Measurements from ENCODE around the gene RAB11FIP4.

RAB11FIP4 gene

DNA sequence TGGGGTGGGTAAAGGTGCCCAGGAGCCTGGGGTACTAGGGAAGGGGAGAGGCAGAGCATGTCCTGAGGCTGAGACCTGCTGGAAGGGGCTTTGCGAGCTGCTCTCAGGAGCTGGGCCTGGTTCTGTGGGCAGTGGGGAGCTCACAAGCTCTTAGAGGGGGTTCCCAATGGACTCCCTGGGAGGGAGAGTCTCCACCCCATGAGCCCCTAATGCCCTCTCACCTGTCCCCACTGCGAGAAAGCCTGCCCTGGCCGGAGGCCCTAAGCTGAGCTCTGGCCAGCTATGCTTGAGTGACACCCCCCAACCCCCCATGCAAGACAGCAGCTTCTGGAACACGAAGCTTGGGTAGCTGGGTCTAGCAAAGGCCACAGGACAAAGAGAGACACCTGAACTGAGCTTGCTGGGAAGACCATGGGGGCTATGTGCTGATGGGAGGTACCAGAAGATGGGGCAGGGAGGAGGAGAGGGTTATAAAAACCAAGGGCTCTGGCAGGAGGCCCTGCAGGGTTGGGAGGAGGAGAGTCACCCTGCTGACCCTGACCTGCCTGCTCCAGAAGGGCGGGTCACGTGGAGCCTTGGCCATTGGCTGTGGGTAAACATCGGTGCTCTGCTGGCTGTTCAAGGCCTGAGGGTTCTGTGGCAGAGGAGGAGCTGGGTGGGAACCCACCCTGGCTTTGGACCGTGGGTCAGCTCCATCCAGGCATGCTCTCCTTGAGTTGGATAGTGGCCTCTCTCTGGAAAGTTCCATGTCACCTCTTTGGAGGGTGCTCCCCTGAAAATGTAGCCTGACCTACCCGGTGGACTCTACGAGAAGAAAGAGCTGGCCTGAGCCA, 106.7 kb downstream of the RAB11FIP4 start:
- DNase-seq (ENCODE audit: low spot score): no peak

DNA sequence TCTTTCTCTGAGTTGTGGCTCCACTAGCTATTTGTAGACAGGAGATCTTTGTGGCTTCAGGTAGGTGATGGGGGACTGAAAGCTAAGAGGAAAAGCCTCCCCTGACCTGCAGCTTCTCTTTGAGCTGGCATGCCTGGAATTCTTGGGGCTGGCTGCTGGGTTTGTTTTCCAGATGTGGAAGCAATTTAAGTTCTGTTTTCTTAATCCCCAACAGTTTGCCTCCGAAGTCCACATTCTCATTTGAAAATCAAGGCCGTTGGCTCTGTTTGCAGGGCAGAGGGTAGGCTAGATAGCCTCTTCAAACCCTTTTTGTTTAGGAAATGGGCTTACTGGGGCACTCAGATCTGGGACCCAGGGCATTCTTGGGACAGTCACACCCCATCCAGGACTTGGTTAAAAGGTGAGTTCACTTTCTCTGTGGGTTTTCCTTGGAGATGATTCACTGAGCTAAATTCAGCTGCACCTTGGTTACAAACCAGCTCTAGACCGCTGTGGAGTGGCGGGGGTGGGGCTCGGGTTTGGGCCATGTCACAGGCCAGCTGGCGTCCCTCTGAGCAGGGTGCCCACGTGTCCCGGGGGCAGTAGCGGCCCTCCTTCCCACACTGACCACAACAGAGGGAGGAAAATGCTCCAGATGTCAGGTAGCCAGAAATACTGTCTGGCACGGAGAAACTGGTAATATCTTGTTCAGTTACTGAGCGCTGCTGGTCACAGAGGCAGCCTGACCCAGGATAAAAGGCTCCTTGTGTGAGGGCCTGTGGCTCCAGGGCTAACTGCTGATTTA, 108.5 kb downstream of the RAB11FIP4 start:
- DNase-seq (ENCODE audit: low spot score): no peak

DNA sequence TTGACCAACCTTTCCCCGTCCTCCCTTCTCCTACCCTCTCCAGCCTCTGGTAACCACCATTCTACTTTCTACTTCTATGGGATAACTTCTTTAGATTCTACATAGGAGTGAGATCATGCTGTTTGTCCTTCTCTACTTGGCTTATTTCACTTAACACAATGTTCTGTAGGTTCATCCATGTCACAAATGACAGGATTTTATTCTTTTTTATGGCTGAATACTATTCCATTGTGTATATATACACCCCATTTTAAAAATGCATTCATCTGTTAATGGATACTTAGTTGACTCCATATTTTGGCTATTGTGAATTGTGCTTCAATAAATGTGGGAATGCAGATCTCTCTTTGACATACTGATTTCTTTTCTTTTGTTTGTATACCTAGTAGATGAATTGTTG, 115.0 kb downstream of the RAB11FIP4 start:
- no peak for DNase-seq (ENCODE audit: low spot score)

DNA sequence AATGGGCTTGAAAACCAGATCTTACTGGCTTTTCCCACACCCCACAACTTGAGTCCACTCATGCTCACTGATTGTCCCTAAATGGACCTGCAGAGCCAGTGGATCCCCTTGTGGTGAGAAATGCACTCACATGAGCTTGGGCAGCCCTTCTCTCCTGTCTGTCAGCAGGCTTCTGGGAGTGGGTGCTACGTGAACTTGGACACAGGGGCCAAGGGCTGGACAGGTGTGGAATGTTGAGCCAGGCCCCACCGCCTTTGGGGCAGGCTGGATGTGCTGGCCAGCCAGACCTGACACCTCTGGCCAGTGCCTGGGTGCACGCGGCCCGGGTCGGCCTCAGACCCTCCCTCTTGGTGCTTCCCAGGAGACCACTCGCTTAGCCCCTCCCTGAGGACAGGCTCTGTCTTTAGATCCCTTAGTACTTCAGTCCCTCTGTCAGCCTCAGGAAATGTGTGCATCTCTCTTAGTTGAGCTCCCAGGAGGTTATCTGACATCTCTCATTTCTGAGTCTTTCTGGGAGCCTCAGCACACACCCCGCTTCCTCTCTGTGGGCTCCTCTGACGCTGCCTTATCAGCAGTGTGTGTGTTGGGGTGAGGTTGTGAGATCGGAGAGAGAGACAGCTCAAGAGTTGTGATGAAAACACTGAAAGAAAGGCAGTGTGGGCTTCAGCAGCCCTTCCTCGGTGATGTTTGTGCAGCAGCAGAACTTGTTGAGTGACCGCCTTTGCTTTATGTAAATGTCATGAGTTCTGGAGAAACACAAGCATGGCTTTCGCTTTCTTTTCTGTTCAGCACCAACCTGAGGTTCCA, 117.0 kb downstream of the RAB11FIP4 start:
- DNase-seq (ENCODE audit: low spot score): peak; percentile 81

DNA sequence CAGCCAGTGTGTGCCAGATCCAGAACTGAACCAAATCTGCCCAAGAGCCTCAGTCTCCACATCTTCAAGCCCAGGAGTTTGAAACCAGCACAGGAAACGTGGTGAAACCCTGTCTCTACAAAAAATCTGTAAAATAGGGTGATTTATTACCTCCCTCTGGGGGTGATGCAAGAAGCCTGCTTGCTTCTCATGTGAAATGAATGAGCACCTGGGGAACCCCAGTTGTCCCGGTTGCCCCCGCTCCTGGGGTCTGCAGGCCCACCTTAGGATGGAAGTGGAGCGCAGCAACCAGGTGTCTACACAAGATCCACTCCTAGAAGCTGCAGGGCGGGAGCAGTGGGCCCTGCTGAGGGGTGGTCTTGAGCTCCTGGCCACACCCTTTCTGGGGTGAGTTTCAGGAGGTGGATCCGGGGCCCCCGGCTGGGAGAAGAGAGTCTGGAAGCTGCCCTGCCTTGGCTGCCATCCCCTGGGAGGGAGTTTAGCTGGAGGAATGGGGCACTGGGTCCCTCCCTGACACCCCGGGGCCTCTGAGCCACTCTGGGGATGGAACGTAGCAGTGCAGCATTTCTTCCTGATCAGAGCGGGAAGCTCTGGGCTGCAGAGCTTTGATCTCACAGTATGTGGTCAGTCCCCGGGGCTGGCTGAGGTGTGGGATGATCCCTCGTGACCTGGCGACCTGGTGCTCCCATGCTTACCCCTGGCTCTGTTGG, 117.8 kb downstream of the RAB11FIP4 start:
- DNase-seq (ENCODE audit: low spot score): no peak

DNA sequence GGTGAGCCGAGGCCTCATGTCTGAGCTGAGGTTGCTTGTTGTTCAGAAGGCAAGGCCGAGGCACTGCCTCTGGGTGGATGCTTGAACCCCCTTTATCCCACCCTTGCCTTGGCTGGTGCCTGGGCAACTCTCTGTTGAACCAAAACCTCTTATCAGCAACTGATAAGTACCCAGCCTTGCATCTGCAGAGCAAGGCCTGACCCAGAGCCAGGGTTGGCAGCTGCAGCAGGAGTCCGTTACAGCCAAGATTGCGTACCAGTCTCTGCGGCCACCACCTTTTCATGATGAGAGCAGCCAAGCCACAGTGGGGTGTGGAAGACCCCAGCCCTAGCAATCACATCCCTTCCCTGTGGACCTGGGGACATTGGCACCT, 118.3 kb downstream of the RAB11FIP4 start:
- no peak for DNase-seq (ENCODE audit: low spot score)

DNA sequence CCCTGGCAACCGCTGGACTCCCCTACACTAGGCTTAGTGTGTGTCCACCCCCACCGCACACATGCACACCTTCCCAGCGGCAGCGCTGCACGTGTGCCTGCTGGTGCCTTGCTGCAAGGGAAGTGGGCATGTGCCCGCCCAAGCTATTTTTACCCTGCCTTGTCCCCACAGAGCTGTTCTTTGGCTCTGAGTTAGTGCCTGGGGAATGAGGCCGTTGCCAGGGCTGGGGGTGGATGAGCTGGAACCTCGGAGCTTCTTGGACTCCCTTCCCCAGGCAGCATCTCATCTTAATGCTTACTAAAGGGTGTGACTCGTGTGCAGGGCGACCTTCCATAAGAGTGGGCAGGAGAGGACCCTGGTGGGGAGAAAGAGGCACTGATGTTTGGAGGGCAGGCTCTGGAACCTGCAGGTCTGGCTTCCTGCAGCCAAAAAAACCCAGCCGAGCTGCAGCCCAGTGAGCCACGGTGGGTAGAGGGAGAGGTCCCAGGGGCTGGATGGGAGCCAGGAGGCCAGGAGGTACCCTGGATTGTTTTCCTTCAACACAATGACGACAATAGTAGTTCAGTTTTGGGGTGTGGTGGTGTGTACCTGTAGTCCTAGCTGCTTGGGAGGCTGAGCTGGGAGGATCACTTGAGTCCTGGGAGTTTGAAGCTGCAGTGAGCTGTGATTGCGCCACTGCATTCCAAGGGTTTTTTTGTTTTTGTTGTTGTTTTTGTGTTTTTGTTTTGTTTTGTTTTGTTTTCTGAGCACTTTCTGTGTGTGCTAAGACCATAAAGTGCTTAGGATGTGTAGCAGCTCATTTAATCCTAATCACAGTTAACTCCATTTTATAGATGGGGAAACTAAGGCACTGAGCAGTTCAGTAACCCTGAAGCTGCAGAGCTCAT, 119.1 kb downstream of the RAB11FIP4 start:
- DNase-seq (ENCODE audit: low spot score): peak; percentile 26

DNA sequence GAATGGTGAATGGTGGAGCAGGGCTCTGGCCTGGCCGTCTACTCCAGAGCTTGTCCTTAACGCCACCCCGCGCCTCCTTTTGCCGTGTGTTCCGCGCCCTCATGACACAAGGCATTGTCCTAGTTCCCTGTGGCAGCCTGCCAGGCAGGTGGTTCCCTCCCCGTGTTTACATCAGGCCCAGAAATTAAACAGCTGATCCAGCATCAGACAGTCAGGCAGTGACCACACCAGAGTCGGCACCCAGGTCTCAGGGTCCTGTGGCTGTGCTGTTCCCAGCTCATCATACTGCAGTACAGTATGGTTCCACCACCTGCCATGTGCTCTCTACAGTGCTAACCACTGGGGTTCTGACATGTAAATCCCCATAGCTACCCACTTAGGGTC, 119.7 kb downstream of the RAB11FIP4 start:
- no peak for DNase-seq (ENCODE audit: low spot score)

DNA sequence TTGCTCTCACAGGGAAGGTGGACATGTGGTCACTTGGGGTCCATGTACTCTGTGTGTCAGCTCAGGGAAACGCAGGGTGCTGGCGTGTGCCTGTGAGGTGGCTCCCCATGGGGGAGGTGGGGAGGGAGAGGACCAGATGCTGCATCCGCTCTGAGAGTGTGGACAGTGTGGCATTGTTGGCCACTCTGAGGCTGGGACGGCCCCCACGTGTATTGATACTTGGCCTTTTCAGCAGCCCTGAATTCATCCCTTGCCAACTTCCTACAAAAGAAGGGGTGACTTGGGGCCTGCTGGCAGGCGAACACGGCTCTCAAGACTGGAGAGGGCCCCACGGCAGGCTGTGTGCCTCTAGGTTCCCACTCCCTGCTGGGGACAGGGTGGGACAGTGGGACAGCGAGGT, 120.1 kb downstream of the RAB11FIP4 start:
- no peak for DNase-seq (ENCODE audit: low spot score)

DNA sequence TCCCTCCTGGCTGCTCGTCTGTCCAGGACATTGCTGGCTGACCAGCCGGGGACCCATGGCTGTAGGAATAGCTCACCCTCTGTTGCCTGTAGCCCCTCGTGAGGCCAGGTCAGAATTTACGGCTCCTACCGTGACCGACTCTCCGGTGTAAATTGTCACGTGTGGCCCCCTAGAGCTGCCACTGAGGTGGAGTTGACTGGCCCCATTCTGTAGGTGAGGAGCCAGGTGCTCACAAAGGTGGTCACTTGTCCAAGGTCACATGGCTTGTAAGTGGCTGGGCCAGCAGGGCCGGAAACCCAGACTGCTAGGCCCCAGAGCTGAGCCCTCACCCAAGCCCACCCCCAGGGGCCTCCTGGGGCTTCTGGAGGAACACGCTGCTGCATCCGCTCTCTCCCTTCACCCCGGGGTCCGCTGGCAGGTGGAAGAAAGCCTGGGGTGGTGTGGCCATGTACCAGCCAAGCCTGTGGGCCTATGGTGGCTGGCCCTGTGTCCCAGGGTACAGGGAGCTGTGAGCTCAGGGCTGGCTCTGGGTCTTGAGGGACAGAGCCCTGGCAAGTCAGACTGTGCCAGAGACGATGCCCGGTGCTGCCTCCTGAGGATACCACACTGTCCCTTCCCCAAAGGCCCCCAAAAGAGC, 120.7 kb downstream of the RAB11FIP4 start:
- DNase-seq (ENCODE audit: low spot score): no peak

DNA sequence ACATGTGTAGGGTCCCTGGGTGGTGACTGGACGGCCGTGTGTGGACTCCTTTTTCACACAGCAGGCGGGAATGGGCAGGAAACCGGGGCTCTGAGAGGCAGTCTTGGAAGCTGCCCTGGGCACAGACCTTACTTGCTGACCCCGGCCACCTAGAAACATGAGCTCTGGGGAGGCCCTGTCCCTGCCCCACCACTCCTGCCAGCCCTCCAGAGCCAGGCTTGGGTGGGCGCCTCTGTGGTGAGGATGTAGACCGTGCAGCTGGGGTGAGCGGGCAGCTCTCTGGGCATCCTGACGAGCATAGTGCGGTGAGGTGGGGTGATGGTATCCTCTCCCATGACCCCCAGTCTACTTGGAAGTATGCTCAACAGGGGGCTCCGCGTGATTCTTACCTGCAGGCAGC, 121.3 kb downstream of the RAB11FIP4 start:
- DNase-seq (ENCODE audit: low spot score): no peak

DNA sequence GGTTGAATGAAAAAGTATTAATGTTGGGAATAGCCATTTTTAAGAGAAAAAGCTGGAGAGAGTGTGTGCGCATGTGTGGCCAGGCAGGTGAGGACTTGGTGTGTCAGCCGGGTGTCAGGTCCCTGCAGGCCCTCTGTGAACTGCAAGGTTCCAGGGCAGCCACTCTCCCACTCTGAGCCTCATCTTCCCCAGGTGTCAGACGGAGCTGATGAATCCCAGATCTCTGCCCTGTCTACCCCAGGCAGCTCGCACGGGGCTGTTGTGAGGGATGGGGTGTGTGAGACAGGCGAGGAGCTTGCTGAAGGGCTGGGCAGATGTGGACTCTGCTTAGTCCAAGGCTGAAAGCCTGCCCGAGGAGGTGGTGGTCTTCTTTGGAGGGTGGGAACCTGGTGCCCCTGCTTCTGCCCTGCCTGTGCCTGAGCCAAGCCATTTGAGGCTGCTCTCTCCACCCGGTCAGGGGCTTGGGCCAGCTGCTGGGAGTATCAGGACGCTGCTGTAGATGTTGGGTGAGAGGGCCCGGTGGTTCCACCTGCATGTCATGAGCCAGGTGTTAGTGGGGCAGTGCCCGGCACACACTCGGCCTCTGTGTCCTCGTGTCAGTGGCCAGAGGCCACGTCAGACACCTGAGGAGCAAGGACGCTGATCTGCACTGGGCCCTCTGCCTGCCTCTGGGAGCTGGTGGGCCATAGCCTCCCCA, 122.4 kb downstream of the RAB11FIP4 start:
- no peak for DNase-seq (ENCODE audit: low spot score)

DNA sequence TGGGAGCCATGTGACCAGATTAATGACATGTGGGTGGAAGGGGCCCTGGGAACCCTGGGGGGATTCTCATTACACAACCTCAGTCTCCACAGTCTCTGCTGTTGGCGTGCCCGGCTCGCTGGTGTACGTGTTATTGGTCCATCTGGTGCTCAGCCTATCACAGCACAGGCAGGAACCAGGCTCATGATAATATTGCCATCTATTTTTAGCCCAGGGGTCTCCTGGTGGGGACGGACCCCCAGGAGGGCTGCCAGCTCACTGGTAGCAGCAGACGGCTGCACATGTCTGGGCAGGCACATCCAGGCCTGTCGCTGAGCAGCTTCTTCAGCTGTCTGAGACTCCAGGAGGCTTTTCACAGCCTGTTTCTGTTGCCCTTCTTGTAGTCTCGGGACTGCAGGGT, 123.8 kb downstream of the RAB11FIP4 start:
- no peak for DNase-seq (ENCODE audit: low spot score)

DNA sequence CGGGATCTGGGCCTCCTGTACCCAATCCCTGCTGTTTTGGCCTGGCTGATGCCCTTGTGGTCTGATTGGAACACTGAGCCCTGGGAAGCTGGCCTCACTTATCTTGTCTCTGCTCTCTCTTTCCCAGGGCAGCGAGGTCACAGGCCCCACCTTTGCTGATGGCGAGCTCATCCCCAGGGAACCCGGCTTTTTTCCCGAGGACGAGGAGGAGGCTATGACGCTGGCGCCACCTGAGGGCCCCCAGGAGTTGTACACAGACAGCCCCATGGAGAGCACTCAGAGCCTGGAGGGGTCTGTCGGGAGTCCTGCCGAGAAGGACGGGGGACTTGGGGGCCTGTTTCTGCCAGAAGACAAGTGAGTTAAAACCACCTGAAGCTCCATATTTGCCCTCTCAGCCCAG, 126.0 kb downstream of the RAB11FIP4 start:
- no peak for DNase-seq (ENCODE audit: low spot score)

DNA sequence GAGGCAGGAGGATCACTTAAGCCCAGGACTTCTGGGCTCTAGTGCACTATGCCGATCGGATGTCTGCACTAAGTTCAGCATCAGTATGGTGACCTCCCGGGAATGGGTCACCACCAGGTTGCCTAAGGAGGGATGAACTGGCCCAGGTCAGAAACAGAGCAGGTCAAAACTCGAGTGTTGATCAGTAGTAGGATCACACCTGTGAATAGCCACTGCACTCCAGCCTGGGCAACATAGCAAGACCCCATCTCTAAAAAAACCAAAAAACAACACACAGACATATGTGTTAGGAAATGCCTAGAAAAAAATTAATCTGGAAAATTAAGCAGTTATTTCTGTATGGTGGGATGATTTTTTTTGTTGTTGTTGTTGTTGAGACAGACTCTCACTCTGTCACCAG, 127.0 kb downstream of the RAB11FIP4 start:
- DNase-seq (ENCODE audit: low spot score): no peak

DNA sequence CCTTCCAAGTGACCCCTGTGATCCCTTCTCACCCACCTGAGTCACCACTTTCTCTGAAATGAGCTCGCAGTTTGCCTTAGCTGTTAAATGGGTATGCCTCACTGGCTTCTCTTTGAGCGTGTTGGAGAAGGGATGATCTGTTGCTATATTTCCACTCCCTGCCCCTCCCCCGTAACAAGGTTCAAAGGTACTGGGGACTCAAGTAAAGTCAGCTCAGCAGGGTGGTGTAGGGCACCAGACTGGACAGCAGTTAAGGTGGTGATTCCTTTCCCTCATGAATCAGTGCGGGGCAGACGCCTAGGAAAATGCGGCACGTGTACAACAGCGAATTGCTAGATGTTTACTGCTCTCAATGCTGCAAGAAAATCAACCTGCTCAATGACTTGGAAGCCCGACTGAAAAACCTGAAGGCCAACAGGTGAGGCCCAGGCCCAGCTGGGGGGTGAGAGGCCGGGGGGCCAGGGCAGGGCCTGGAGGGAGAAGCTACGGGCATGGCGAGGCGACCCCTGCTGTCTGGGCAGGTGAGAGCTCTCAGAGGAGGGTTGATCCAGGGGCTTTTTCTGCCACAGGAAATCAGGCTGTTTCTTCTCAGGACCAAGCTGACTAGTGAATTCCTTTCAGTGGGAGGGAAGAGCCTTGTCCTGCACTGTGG, 130.3 kb downstream of the RAB11FIP4 start:
- DNase-seq (ENCODE audit: low spot score): no peak

DNA sequence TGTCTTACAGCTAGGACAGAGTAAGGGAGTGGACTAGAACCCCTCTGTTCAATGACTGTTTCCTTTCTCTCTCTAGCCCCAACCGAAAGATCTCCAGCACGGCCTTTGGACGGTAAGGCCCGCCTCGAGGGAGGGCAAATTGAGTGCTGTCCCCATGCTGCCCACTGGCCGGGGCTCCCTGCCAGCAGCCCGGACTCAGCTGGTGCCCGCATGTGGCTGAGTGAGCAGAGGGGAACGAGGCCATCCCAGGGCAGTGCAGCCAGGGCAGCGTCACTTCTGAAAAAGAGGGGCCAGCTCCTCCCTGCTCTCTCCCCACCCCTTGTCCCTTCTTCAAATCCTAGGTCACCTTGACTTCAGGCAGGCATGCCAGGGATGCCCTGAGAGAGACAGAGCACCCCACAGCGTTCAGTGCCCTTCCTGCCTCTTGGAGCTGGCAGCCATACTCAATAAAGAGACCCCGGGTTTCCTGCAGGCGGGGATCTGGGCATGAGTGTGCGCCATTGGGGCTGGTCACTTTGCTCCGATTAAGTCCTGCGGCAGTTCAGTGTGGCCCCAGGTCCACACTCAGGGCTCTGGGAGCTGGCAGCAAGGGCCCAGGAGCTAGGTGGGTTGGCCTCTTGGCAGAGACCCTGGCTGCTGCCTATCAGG, 130.9 kb downstream of the RAB11FIP4 start:
- DNase-seq (ENCODE audit: low spot score): no peak

DNA sequence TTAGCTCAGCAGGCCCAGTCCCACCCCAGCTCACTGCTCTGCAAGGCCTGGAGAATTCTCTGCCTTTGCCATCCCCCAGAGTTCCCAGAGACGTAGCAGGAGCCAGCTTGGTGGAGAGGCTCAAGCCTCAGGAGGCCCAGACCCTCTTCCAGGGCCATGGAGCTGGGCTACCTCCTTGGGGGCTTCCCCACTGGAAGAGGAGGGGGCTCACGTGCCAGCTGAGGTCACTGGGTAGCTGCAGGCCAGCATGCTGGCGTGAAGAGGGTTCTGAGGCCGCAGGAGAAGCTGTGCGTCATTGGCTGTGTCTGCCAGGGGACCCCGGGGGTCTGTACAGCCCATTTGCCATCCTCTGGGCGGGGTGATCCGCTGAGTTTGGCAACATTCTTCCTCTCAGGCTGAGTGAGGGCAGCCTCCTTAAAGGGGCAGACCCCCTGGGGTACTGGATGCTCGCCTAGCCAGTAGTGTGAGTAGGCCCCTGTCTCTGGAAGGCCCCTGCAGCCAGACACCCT, 131.6 kb downstream of the RAB11FIP4 start:
- DNase-seq (ENCODE audit: low spot score): no peak
